HG02884 (cell line): ENCODE results near the gene PSMD6.

Source experiments
- ATAC-seq: cut with Tn5 transposase; IDR thresholded peaks from one replicate; pipeline ENCODE4 v1.9.1; 2021; ENCODE audit warnings: mild to moderate bottlenecking, moderate library complexity; ENCODE audit not compliant: unreplicated experiment

PSMD6 gene

DNA sequence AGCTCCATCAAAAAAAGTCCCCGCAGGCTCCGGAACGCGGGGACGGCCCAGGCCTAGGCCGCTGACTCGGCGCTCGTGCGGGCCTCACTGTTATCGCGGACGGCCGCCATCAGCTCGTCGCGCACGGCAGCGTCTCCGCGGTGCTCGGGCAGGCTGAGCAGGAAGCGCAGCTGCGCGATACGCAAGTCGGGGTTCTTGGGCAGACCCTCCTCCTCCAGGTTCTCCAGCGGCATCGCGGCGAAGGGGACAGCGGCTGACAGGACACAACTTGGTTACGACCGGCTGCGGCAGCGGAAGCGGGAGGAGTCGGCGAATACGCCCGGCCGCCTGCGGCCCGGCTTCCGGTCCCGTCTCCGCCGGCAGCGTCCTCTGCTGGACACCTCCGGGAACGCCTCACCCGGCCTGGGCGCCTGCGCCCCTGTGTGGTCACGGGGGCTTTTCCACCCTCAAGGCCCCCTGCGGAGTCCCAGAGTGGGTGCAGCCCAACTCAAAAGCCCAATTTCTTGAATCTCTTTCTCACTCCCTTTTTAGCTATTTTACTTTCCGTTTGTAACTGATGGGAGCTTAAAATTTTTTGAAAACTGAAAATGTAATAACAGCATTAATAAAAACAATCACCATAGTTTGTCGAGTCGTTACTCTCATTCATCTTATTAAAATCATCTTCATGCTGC is at the start of gene PSMD6:
PSMD6 (minus strand) TSS at position 308 of the 674 bp plus-strand sequence; CDS start at position 233, 75 bp downstream.
- peak; percentile 96 for ATAC-seq

DNA sequence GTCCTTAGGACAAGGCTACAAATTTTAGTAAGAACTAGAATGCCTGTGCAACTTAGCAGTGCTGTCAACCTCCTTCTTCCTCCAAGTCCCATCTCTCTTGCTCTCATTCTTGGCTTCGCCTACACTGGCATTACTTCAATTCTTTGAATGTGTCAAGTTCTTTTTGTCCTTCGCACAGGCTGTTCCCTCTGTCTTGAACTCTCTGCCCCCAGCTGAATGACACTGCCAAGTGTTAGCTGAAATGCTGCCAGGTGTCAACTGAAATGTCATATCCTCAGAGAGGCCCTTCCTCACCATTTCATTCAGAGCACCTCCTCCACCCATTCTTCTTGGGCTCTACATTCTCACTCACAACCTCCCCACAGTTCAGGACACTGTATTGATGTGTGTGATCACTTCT is 48.8 kb upstream of the PSMD6 start:
- ATAC-seq: no peak

DNA sequence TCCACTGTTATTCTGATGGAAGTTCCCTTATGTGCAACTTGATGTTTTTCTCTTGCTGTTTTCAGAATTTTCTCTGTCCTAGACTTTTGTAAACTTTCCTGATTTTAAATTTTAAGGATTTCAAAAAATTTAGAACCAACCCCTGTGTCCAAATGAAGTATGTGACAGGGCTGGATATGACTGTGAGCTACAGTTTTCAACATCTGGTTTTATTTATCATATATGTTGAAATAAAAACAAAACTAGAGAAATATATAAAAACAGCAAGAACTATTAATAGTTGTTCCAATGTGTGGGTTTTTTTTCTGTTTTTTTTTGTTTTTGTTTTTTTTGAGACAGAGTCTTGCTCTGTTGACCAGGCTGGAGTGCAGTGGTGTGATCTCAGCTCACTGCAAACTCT is 47.4 kb upstream of the PSMD6 start:
- ATAC-seq: no peak

DNA sequence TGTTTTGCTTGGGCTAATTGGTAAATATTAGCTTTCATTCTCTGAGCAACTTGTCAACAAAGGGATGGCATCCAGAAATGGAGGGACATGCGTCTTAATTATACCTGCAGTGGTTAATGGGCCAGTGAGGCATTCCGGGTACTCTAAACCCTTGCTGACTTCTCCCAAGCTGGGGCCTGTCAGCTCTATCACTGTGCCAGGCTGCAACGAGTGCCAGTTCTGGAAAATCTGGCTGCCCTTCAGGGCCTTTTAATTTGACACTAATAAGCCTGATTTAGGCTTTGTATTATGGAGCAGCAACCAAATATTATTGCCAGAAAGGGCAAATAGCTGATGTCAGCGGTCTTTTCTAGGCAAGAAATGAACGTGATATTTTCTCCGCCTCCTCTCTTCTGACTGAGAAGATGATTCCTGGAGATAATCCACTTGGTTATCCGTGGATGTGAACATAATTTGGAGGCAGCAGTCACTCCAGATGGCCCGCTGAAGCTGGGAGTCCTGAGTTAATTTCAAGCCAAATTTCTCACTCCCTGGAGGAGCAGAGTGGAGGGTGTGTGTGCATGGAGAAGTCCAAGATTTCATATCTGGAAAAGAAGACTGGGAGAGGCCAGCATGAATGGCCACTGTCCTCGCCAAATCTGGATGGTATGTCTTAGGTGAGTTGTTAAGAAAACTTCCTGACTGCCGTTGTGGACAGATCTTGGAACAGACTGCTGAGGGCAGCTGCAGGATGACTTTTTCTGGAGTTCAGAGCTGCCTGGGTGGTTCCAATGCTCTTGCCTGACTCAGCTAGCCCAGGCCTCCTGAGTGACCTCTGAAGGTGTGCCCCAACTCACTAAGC is 44.4 kb upstream of the PSMD6 start:
- no peak for ATAC-seq

DNA sequence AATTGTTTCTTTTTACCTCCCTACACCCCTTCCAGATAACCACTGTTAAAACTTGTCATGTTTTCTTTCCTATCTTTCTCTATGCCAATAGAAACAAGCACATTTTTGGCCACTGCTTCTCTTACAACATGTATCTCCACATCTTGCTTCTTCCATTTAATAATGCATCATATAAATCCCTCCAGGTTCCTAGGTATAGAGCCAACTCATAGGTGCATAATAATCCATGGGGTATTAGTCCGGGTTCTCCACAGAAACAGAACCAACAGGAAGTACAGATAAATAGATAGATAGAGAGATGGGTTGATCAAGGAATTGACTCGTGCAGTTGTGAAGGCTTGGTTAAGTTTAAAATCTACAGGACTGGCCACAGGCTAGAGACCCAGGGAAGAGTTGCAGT is 41.5 kb upstream of the PSMD6 start:
- ATAC-seq: no peak

DNA sequence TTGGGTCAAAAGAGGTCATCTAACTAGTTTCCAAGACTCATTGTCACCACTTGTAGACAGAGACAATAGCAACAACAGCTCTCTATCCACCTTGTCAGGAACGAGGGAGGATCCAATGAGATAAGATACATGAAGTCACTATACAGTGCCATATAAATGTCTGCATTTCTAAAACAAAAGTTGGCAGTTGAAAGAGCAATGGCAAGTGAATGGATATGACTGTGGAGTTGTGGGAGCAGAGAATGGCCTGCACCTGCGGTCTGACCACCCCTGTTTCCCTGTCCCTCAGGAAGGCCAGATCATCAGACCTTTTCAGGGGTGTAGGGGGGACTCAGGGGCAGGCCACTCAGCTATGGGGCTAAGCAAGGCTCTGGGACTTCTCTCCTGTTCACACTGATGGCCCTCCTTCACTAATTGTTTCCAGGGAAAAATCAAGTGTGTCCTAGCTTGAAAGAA is 40.7 kb upstream of the PSMD6 start:
- ATAC-seq: no peak

DNA sequence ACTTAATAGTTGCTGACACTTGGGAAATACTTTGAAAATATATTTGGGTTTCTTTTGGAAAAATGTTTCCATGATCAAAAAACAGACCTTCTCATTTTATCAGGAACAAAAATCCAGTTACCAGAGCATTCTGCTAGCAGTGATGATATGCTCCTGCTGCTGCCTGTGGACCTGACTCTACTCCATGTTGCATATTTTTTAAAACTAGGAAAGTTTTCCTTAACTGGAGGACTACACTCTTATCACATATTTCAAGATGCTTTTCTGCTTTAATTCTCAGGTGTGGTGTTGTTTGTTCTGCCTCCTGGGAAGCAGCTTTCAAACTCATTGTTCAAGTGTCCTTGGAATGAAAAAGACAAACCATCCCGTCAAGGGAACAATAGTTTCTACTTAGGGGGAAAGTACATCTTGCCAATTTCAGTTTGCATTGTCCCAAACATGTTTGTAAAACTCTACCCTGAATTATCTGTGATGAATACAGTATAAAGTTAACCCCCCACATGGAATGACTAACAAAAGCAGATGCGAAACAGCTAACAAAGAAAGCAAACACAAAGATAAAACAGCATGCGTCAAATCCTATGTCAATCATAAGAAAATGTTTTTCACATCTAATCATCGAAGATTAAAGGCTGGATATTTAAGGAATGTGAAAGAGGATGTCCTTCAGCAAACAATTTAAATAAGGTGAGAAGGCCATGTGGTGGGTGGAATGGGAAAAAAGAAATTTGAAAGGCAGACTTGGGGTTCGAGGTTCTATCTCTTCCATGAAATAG is 40.1 kb upstream of the PSMD6 start:
- ATAC-seq: no peak

DNA sequence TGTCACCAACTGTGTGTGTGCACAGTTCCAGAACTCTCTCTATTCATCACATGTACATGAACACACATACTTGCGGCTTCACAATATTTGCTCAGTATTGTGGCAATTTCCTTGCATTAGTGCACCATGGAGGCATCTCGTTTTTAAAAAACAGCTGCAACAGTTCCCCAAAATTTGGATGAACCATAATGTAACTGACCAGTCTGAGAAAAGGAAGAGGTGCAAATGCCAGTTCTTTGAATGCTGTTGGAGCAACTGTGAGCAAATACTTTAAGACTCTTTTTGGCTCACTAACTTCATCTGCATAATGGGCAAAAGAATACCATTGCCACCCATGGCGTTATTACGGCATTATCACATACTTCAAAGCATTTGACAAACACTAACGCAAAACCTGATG is 38.3 kb upstream of the PSMD6 start:
- ATAC-seq: no peak

DNA sequence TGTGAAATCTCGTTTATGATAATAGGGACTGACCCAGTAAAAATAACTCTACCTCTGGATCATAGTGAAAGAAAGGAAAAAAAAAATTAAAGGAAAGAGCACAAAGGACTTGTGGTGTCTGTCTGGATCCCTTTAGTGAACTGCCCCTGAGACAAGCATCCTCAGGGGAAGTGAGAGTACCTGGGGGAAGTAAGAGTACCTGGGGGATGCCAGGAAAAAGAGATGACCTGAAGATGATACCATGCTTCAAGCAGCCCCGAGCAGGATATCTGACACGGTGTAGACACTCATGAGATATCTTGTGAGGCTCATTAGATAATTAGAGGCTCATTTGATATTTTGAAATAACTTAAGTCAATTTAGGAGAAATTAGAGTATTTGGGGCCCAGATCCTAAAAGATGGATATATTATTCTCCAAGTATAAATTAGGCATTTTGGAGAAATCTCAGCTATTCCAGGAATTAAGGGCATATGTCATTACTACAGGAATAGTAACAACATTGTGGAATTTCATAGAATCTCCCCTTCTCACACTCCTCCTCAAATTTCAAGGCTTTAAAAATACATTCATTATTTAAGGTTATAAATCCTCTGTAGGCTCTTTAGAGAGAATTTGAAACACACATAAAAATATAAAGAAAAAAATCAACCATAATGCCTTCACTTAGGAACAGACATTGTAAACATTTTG is 36.3 kb upstream of the PSMD6 start:
- ATAC-seq: no peak

DNA sequence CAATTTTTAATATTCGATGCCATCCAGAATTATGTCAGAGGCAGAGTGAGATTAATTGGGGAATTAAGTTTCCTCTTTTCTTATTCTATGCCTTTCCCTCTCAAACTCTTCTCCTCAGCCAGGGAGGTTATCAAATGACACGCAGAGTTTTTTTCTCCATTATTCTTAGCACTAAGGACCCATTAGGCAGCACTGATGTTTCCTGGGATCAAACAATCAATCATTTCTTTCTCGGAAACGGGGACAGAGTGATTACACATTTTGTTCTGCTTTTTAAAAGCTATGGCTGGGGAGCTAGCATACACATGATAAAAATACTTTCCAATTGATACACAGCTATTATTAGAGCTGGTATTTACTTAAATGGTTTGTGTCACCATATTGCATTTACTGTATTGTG is 35.3 kb upstream of the PSMD6 start:
- ATAC-seq: no peak

DNA sequence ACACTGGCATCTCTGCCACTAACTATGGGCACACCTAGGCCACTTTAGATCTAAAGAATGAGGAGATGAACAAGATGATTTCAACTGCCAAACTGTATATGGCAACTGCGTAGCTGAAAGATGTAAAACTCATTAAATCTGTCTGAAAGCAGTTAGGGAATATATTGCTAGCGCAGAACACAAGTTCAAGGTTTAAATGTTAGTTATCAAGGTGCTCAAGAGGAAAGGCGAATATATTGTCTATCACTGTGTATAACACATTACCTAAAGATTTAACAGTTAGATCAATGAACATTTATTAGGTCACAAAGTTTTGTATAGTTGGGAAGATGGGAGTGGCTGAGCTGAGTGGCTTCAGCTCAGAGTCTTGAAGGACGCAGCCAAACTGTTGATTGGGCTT is 33.9 kb upstream of the PSMD6 start:
- ATAC-seq: no peak

DNA sequence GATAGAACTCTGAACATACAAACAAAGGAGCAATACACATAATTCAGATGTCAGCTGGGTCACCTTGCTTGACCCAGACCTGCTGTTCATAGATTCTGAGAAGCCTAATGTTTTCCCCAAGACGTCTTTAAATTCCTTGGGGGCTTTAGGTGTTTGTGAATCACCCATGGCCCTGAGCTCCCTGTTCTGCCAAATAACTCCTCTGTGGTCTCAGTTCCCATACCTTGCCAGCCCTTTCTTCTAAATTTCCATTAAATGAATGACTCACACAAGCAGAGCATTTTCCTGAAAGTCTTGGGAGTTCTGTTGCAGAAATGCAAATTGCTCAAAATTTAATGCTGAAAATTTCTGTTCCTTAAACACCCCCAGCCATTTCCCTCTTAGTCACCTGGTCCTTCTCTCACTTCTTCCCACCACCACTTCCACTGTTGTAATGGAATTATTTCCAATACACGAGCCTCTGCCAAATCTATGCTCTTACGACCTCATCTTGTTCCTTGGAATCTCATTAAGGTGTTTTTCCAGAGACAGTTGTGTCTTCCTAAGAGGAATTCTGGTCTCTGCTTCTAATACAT is 33.4 kb upstream of the PSMD6 start:
- no peak for ATAC-seq

DNA sequence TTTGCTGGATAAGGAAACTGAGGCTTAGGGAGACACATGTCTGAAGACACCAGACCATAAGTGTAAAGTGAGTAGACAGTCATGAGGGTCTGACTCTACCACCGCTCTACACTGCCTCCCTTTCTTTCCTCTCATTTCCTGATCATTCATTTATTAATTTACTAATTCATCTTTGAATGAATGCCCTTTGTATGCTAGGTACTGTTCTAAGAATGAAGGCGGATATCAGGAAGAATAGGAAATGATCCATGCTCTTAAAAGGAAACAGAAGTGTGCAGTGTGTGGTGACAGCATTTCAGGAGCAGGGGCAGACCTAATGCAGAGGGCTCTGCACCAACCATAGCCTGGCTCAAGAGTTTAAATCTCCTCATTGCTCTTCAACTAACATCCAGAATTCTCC is 31.8 kb upstream of the PSMD6 start:
- no peak for ATAC-seq

DNA sequence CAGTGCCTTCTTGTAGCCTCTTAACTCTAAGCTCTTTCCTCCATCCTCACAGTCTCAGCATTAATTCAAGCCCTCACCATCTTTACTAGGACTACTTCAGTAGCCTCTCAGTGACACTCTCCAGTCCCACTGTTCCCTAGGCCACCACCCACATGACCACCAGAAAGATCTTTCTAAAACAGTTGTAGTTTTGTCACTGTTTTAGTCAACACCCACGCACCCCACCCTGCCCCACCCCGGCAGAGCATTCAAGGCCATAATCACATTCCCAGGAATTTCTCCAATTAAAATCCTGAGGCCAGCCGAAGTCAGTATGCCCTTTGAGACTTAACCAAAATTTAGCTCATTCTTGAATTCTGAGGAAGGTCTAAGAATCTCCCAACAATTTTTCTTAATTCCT is 31.2 kb upstream of the PSMD6 start:
- ATAC-seq: no peak

DNA sequence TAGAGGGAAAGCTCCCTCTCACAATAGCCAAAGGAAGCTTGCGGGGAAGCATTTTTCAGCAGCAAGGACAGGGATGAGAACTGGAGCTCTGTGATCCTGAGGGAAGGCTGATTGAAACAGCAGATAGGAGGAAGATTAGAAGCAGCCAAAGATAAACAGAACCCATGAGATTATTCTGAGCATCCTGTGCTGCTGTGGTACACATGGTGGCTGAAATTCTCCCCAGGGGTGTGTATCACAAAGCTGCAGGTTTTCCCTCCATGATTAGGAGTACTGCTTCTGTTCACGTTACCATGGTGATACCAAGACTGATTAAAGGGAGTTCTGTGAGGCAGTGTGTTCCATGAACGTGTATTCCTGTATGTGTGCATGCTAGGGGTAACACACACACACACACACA is 30.3 kb upstream of the PSMD6 start:
- ATAC-seq: no peak

DNA sequence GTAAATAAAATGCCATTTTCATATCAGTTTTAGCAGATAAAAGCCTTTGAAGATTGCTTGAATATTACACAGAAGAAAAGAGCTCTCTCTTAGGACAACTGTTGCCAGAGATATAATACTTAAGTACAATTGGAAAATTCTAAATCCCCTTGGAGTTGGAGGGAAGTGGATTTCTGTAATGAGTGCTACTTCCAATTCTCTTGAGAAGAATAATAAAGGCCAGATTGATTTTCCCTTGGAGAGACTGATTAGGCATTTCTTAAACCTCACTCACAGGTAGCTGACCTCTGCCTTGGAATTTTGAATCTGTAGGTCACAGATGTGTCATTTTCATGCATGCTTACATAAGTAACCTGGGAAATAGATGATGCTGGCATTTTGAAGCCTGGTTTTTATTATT is 29.8 kb upstream of the PSMD6 start:
- ATAC-seq: no peak

DNA sequence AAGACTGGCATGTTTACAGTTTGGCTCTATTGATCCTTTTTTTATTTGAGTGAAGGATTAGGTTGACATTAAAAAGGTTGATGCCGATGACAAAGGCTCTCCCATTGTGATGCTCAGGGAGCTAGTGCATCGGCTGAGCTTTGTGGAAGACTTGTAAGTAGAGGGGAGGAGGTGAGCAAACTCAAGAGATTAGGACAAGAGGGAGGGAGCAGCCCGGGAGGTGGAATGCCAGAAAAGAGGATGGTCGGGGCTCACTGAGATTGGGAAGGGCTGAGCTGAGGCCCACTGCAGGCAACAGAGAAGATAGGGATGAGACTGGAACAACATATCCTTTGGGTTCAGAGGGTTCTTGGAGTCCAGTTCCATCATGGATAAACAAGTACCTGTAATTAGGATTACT is 26.5 kb upstream of the PSMD6 start:
- ATAC-seq: no peak

DNA sequence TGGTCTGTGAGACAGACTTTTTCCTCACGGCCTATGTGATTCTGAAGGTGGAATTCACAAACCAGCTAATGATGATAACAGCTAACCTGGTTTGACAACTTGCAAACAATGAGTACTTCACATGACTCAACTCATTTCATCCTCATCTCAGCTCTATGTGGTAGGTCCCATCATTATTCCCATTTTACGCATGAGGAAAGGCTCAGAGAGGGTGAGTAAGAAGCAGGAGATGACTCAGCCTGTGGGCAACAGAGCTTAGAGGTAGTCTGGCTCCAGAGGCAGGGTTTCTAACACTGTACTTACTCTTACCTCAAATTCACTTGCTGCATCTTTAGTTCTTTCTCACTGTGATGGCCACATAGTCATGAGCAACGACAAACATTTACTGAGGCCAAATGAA is 25.8 kb upstream of the PSMD6 start:
- ATAC-seq: no peak

DNA sequence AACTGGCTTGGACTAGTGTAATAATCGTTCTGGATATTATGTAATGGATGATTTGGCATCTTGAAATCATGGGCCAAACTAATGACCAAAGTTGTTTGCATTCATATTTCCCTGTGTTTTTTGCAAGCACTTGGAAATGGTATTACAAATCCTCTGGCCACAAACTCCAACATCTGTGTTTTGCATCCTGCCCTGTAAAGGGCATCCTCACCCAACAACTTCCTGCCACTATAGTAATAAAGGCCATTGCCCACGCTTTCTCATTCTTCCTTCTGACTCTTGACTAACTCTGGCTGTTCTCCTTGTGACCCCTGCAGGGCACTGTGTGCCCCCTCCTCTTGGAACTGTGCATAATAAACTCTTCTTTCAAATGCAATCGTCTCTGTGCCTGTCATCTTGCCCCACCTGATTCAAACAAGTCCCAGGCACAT is 25.4 kb upstream of the PSMD6 start:
- ATAC-seq: no peak

DNA sequence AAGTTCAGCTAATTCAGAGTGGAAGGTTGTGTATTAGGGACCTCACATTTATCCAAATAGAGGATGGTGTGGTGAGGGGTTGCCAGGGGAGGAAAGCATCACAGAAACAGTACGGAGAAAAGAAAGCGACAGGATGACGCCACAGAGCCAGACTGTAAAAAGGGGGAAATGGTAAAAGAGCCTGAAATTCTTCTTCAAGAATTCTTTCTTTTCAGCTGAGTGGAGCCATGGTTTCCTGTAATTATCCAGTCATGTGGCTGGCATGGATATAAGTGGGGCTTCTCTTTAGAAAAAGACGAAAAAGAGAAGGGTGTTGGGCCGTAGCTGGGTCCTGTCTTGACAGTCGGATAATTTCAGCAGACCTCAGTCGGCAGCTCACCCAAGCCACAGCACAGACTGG is 24.5 kb upstream of the PSMD6 start:
- ATAC-seq: no peak
